Stimulated activated CD8-positive, alpha-beta memory T cell treated with anti-CD3 and anti-CD28 coated beads, Interleukin-12 subunit alpha, Interleukin-12 subunit beta, amount 100 ng/mL, for 1 hour (primary cell): ENCODE measurements around the gene RAET1G.
"Not testable (repeated sequence)": the region's sequence is repeated elsewhere in the genome, so short reads cannot be mapped to it uniquely, and the experiment has no call there.

ENCODE experiments used
- DNase-seq: peaks from one replicate; pipeline ENCODE4 v3.0.0-alpha.2; 2020; ENCODE audit warnings: low read depth

Gene RAET1G

DNA sequence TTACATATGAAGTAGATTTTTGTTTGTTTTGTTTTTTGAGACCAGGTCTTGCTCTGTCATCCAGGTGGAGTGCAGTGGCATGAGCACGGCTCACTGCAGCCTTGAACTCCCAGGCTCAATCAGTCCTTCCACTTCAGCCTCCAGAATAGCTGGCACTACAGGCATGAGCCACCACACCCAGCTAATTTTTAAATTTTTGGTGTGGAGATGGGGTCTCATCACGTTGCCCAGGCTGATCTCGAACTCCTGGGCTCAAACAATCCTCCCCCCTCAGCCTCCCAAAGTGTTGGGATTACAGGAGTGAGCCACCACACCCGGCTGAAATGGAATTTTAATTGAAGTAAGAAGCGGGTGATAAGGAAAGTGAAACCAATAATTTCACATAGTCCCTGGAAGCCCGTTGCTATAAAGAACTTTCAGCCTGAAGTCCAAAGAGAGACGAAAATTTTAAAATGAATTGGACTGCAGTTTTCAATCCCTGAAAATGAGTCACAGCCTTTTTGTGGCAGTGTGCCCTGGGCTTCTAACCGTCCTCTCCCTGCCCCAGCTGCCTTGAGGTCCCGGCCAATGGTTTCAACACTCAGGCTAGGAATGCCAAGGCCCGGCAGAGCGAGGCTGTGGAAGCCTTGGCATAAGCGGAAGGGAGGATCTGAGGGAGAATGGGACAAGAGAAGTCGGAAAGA lies 25.8 kb downstream of the RAET1G start:
- no peak for DNase-seq

DNA sequence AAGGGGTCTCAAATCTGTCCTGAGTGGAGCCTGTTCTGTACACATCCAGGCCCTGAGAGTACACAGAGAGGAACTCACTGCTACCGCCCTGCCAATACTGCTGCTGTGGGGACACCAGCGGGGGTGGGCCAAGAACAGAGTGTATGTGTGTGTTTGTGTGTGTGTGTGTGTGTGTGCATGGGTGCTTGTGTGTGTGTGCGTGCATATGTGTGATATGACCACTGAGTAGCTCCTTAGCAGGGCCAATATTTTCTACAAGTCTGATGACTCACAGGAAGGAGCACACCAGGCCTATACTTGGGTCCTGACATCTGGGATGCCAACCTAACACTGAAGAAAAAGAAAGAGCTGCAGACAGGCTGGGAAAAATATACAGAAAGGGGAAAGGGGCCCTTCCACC lies 26.4 kb downstream of the RAET1G start:
- no peak for DNase-seq

DNA sequence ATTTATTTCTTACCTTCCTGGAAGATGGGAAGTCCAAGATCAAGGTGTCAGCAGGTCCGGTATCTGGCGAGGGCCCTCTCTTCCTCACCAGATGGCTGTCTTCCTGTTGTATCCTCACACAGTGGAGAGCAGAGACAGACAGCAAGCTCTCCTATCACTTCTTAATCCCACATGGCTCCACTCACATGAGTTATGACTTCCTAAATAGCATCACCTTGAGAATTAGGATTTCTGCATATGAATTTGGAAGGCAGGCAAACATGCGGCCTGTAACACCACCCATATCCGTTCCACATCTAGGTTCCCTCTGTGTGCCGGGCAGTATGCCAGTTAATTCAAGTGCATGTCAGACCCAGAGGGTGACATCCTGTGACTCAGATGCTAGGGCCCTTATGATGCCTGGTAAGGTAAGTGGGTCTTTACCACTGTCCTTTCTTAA lies 27.1 kb downstream of the RAET1G start:
- DNase-seq = no peak

DNA sequence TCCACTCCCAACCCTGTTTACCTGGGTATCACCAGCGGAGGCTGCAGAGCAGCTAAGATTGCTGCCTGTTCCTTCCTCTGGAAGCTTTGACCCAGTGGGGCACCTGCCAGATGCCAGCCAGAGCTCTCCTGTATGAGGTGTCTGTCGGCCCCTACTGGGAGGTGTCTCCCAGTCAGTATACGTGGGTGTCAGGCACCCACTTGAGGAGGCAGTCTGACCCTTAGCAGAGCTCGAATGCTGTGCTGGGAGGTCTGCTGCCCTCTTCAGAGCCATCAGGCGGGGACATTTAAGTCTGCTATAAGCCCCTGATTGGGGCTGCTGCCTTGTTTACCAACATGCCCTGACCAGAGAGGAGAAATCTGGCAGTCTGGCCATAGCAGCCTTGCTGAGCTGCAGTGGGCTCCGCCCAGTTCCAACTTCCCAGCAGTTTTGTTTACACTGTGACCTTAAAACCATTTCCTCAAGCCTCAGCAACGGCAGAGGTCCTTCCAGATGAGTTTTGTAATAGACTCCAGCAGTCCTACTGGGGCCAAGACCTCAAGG lies 27.8 kb downstream of the RAET1G start:
- DNase-seq = no peak

DNA sequence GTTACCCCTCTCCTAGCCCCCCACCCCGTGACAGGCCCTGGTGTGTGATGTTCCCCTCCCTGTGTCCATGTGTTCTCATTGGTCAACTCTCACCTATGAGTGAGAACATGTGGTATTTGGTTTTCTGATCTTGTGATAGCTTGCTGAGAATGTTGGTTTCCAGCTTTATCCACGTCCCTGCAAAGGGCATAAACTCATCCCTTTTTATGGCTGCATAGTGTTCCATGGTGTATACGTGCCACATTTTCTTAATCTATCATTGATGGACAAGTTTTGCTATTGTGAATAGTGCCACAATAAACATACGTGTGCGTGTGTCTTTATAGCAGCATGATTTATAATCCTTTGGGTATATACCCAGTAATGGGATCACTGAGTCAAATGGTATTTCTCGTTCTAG lies 31.1 kb downstream of the RAET1G start:
- DNase-seq = not testable (repeated sequence)

DNA sequence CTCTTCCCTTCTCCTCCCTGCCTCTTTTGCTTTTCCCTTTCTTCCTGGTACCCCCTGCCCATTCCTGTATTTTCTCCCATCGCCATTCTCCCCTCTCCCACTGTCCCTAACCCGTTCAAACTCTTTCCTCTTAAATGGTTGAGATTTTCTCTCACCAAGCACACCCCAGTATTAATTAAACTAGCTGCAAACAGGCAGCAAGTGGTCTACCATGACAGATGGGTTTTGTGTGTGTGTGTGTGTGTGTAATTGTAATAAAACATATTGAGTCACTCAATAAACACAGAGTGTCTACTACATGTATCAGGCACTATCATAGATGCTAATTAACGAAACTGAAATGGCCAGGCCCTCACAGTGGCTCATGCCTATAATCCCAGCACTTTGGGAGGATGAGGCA lies 31.7 kb downstream of the RAET1G start:
- no peak for DNase-seq

DNA sequence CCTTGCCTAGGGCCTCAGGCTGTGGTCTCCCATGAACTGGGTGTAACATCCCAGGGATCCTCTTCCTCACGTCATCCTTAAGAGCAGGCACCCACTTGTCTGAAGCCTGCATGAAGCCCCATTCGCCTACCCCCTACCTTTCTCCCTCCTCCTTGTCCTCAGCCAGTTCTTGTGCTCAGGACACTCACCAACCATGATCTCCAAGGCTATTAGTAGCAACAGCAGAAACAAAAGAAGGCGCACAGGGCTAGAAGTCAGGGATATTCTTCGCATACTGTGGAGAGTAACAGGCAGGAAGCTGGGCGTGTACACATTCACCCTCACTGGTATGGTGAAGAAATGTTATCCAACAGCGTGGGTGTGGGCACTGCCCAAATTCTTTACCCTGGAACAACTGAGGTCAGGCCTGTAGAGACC lies 32.3 kb downstream of the RAET1G start:
- no peak for DNase-seq

DNA sequence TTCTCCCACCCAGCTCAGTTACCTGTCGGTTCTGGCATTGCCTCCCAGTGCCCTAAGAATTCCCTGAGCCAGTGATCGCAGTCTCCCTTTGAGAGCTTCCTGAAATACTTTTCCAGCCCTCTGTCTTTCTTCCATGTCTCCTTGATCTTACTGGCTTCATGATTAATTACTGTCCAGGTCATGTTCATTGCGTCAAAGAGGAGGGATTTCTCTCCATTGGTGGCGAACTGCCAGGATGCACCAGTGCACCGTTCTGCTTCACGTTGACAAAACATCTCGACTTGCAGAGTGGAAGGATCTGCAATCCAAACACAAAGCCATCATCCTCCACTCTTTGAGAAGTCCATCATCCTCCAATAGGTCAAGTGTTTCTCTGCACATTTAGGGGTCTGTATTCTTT lies 33.6 kb downstream of the RAET1G start:
- no peak for DNase-seq

DNA sequence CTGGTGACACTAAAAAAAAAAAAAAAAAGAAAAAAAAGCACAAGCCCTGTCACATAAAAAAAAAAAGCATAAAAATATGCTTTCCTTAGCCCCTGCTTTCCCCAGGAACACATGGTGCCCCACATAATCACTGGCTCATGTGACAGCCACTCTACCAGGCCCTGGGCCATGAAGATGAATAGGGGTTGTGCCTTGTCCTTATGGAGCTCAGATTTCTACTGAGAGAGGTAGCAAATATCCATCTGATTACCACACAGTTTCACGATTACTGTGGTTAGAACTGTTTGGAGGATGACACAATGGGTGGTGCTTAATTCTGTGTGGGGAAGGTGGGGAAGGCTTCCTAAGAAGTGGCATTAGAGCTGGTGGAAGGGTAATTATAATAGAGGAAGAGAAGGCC lies 34.3 kb downstream of the RAET1G start:
- DNase-seq = no peak

DNA sequence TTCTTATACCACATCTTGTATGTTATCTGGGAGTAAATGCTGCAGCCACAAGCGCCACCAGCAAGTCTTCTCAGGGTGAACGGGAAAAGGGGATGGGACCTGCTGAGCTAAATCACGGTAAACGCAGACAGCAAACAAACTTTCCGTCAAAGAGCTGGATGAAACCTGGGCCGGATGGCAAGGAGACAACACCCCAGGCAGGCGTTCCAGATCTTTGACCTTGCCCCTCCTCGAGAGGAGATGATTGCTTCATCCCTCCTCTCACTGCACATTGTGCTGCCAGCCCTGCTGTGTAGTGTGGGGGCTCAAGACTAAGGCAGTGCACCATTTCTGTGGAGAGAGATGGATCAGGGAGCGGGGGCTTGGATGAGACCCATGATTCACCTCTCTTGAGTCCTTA lies 34.8 kb downstream of the RAET1G start:
- no peak for DNase-seq

DNA sequence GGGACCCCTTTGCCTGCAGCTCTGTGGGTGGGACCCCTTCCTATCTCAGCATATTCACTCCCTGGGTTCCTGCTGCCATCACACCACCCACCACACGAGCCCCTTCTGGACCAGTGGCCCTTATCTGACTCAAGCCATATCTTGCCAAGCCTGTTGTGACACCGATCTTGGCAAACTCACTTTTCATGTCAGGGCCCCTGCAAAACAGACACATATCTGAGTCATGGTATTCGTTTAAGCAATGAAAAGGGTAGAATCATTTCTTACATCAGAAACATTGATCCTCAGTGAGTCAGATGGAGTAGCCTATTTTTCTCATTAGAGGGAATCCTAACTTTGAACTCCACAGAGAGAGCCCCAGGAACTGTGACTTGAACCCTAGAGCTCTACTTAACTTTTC lies 35.6 kb downstream of the RAET1G start:
- DNase-seq = no peak

DNA sequence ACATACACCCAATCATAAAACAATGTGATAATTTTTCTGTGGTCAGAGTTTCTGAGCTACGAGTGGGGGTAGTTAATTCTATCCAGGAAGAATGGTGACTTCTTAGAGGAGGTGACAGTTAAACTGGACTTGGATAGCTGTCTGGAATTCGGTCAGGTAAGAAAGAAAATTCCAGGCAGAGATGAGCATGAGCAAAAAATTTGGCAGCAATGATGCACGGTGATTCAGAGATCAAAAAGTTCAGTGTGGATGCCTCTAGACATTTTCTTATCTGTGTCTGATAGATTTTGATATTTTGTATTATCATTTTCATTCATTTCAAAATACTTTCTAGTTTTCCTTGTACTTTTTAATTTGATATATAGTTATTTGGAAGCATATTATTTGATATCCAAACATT lies 37.0 kb downstream of the RAET1G start:
- no peak for DNase-seq

DNA sequence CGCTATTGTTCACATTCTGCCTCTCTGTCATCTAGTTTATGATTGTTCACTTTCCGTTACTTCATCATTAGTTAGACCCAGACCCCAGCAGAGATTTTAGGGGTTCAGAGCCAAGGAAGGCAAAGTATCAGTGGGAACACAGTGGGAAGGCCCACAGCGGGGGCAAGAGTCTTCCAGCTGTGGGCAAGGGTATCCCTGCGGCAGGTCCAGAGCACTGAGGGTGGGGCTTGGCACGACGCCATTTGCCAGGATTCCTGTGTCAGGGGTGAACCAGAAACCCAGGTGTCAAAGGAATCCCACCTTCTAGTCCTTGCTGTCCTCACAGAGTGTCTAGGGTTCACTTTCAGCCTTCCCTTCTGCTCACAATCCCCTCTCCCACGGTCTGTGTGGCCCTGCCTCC lies 38.3 kb downstream of the RAET1G start:
- no peak for DNase-seq

DNA sequence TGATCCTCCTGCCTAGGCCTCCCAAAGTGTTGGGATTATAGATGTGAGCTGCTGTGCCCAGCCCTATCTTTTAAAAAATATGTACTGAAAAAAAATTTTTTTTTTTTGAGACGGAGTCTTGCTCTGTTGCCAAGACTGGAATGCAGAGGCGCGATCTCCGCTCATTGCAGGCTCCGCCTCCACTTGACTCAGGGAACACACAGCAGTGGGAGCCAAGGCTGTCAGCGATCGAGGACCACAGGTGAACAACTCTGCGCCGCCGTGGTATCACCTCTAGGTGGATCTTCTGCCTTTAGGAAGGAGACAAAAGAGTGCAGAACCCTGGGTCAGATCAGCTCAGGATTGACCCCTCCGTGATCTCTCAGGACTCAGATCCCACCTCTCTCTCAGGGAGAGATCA lies 38.7 kb downstream of the RAET1G start:
- DNase-seq = no peak

DNA sequence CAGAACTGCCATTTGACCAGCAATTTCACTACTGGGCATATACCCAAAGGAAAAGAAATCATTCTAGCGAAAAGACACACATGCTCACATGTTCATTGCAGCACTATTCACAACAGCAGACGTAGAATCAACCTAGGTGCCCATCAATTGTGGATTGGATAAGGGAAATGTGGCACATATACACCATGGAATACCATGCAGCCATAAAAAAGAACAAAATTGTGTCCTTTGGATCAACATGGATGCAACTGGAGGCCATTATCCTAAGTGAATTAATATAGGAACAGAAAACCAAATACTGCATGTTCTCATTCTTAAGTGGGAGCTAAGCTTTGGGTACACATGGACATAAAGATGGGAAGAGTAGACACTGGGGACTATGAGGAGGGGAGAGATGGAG lies 41.1 kb downstream of the RAET1G start:
- no peak for DNase-seq

DNA sequence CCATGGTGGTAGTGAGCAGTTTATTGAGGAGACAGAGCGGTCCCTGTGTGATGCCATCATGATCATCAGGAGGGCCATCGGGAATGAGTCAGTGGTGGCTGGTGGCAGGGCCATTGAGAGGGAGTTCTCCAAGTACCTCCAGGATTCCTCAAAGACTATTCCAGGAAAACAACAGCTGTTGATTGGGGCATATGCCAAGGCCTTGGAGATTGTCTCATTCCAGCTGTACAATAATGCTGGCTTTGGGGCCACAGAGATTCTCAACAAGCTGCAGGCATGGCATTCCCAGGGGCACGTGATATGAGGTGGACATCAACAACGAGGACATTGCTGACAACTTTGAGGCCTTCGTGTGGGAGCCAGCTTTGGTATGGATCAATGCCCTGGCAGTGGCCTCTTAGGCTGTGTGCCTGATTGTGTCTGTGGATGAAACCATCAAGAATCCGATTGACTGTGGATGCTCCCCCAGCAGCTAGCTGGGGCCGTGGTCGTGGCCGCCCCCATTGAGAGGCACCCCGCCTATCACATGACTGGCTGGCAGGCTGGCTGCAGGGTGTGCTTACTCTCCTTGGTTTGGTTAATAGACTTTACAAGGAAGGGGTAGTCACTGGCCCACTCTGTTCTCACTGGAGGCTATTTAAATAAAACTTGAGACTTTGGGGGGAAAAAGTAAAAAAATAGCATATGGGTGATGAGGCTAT lies 41.7 kb downstream of the RAET1G start:
- no peak for DNase-seq

DNA sequence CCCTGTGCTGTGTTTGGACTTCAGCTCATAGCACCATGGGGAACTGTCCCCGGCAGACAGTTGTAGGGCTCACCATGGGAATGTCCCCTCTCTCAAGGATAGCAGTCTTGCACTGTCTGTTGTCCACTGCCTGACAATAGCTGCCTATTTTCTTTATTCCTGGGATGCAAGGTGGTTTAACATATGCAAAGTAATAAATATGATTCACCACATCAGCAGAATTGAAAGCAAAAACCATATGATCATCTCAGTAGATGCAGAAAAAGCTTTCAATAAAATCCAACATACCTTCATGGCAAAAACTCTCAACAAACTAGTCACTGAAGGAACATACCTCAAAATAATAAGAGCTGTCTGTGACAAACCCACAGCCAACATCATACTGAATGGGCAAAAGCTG lies 45.3 kb downstream of the RAET1G start:
- no peak for DNase-seq

DNA sequence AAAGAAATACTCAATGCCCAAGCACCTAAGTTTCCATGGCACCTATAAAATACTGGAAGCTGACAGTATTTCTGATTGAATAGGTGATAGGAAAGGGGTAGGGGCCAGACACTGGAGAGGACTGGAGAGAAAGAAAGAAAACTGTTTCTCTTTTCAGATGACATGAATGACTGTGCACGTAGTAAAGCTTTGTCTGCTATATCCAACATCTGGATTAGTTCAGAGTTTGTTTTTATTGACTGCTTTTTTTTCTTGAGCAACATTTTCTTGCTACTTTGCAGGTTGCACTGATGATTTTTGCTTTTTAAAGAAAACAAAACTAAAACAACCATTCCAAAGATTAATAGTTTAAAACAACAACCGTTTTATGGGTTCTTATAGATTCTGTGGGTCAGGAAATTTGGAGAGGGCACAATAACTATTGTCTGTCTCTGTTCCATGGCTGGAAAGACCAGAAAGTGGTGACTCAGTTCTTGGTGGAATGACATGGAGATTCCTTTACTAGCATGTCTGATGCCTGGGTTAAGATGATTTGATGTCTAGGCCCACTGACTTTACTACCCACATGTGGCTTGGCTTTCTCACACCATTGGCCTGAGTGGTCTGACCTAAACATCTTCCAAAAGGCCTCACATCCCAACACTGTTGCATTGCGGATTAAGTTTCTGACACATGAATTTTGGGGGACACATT lies 46.5 kb downstream of the RAET1G start:
- no peak for DNase-seq

DNA sequence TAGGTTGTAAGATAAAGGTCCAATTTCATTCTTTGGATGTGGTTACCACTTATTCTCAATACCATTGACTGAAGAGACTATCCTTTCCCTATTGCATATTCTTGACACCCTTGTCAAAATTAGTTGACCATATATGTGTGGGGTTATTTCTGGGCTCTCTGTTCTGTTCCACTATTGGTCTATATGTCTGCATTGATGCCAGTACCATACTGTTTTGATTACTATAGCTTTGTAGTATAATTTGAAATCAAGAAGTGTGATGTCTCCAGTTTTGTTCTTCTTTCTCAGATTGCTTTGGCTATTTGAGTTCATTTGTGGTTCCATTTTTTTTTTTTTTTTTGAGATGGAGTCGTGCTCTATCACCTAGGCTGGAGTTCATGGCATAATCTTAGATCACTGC lies 50.7 kb downstream of the RAET1G start:
- no peak for DNase-seq

DNA sequence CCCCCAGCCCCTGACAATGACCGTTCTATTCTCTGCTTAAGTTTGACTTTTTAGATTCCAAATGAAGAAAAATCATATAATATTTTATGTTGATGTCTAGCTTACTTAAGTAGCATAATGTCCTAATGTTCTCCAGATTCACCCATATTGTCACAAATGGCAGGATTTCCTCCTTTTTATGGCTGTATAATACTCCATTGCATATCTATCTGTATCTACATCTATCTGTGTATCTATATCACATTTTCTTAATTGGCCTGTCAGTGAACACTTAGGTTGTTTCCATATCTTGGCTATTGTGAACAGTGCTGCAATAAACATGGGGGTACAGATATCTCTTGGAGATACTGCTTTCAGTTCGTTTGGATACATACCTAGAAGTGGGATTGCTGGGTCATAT lies 51.7 kb downstream of the RAET1G start:
- DNase-seq = no peak

DNA sequence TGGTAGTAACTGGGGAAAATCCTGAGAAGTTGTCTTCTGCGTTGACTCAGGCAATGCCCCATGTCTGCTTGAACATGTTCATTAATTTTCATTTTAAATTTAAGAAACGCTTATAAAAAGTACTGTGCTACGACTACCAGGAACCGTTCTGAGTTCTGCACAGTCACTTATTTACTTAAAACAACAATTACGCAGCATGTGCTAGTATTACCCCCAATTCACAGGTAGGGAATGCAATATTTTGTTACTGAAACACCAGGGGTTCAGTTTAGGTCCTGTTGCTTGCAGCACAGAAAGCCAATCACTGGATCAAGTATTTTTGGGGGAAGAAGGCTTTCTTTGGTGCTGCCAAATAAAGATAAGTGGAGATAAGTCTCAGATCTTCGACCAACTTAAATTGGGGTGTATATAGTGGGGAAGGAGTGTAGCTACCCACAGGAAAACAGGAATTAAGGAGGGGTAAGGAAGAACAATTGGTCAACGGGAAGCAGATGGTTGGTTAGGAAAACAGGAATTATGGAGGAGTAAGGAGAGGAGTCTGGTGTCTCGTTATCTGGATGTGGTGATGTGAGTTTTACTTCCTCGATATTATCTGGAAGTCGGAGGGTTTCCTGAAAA lies 53.5 kb downstream of the RAET1G start:
- no peak for DNase-seq

DNA sequence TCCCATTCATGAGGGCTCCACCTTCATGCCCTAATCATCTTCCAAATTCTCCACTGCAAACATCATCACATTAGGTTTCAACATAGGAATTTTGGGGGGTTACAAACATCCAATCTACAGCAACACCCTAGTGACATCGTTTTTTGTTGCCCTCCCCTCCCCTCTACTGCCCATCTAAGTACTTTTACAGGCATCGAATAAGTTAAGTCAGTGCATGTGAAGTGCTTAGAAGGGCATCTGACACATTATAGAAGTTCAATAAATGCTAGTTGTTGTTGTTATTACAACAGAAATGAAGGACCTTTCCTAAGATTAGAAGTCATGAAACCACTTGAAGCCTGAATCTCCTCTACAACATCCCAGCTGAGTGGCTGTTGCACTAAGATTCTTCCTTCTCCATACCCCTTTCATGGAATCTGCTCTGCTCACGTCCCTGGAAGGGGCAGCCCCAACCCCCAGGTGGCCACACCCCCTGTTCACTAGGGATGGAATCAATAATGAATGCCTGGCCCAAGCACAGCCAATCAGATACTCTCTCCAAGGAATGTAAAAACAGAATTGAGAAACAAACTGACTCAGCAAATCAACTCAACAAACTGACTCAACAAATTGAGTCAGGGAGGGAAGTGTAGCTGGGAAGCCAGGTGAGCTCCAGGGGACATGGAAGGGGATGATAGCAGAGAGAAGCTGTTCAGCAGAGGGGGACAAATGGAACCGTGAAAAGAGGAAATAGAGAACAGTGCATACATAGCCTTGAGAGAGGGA lies 54.9 kb downstream of the RAET1G start:
- DNase-seq = no peak
